Kidney (tissue), 14 donors: ENCODE measurements around the gene RBBP8. TPM values are rescaled to one million over a fixed set of nuclear protein-coding genes. Genes with fewer than 3 reads are reported as not detected.
A peak's percentile ranks its signal among the peaks of the same experiment; 100 is the strongest.
"Not testable (repeated sequence)": the region's sequence is repeated elsewhere in the genome, so short reads cannot be mapped to it uniquely, and the experiment has no call there.

Experiments used
- DNase-seq, 5 donors: peaks; one replicate each; pipeline ENCODE4 v3.0.0-alpha.2; 2013 to 2020
- FAIRE-seq: peaks from 2 replicates; lab custom pipeline; 2012; peaks lifted over from hg19 to GRCh38; lab: Jason Lieb, UNC
- H3K27ac ChIP-seq, 2 donors: one replicate each; pipeline ENCODE4 v1.7.0; 2013; ENCODE audit warnings: low read depth in 2 of 2, low read length in 2 of 2, inconsistent platforms in 1 of 2
- H3K27me3 ChIP-seq: one replicate; pipeline ENCODE4 v1.7.1; 2013; ENCODE audit warnings: low read length, inconsistent platforms; ENCODE audit not compliant: control insufficient read depth, insufficient read depth
- H3K36me3 ChIP-seq, 3 donors: one replicate each; pipeline versions ENCODE4 v1.7.0 to v1.7.1; 2013; ENCODE audit warnings: low read length in 3 of 3, control low read depth in 1 of 3, inconsistent platforms in 1 of 3; ENCODE audit not compliant: insufficient read depth in 3 of 3, control insufficient read depth in 2 of 3
- H3K4me1 ChIP-seq, 3 donors: one replicate each; pipeline versions ENCODE4 v1.7.0 to v1.7.1; 2013; ENCODE audit warnings: low read length in 3 of 3, inconsistent platforms in 1 of 3, low read depth in 1 of 3; ENCODE audit not compliant: control insufficient read depth in 2 of 3, insufficient read depth in 2 of 3
- H3K4me3 ChIP-seq, 3 donors: one replicate each; pipeline versions ENCODE4 v1.7.0 to v1.8.1; 2013; ENCODE audit warnings: low read length in 3 of 3, control low read depth in 1 of 3, inconsistent platforms in 1 of 3
- H3K9ac ChIP-seq, 3 donors: one replicate each; pipeline versions ENCODE4 v1.7.0 to v1.7.1; 2013; ENCODE audit warnings: low read length in 3 of 3, control low read depth in 1 of 3, inconsistent platforms in 1 of 3
- H3K9me3 ChIP-seq, 3 donors: one replicate each; pipeline versions ENCODE4 v1.7.0 to v1.7.1; 2013; ENCODE audit warnings: low read length in 3 of 3, control low read depth in 1 of 3, inconsistent platforms in 1 of 3; ENCODE audit not compliant: control insufficient read depth in 2 of 3, insufficient read depth in 1 of 3
- CTCF ChIP-seq: IDR thresholded peaks from 3 replicates; pipeline ENCODE4 v1.5.1; 2012; ENCODE audit warnings: mild to moderate bottlenecking, moderate library complexity, borderline replicate concordance; ENCODE audit not compliant: insufficient read depth; ENCODE audit errors: extremely low read depth
- intact Hi-C: fragments of 100-400 bp; cut with DNase I; formaldehyde crosslinking; loops from one replicate; pipeline ENCODE4 v1.11.1; 2022
- polyA plus RNA-seq: library from polyadenylated mRNA; stranded (reverse); fragments of 350-450 nt; fragmentation: Illumina TruSeq; extraction: RNeasy Lipid Tissue Mini Kit (QIAGEN cat#74804); gene quantifications from one replicate; pipeline ENCODE4 v1.2.3, GENCODE V29; 2014; ENCODE audit warnings: low read depth, low replicate concordance; ENCODE audit not compliant: insufficient read depth
- total RNA-seq: library from RNA; stranded (reverse); fragmentation: NEBNext Ultra II Directional; extraction: Animal tissue kit (Norgen Biotek cat#: 25700); gene quantifications from one replicate; pipeline ENCODE4 v1.2.1, GENCODE V29; 2021
- donor health status: control.
- donor health status: control.
- donor health status: control.
- donor health status: control.
- donor health status: control.
- donor health status: DM: yes; HTN: yes; CAD: no.
- donor health status: Normal renal cell carcinoma (clear cell type).

RBBP8 gene
- total and polyA plus RNA-seq, 2 donors from 2014 or later: 45.8 to 166 TPM

- Histone ChIP-seq H3K9me3 (no peaks in the 10 kb centered on the region), H3K4me3 (no peak overlapping the region), H3K27me3 (no peaks in the 10 kb centered on the region), H3K27ac (no peak overlapping the region), H3K9ac (no peak overlapping the region), H3K36me3 (no peaks in the 10 kb centered on the region), H3K4me1 (peaks cover 0 to 3% (median 0%) of the 10 kb centered on the region in 3 donors)
- intact Hi-C loops: no loop called here
- FAIRE-seq (no peak), DNase-seq (no peak)
- TF ChIP-seq CTCF: no peak
Observed at GRCh38 chr18:22899421-22899820, 33.7 kb upstream of the RBBP8 start.

- Histone ChIP-seq H3K4me3 (no peak overlapping the region), H3K9me3 (no peaks in the 10 kb centered on the region), H3K4me1 (peaks cover 0 to 3% (median 0%) of the 10 kb centered on the region in 3 donors), H3K36me3 (no peaks in the 10 kb centered on the region), H3K9ac (no peak overlapping the region), H3K27ac (no peak overlapping the region), H3K27me3 (no peaks in the 10 kb centered on the region)
- no peak for TF ChIP-seq CTCF
- FAIRE-seq (no peak), DNase-seq (peak in 1 of 5 donors; percentile 64)
- intact Hi-C loops: no loop called here
Observed at GRCh38 chr18:22900558-22901238, 32.4 kb upstream of the RBBP8 start.

- Histone ChIP-seq H3K36me3 (no peaks in the 10 kb centered on the region), H3K9ac (no peak overlapping the region), H3K27ac (no peak overlapping the region), H3K4me1 (peaks cover 0 to 3% (median 0%) of the 10 kb centered on the region in 3 donors), H3K4me3 (no peak overlapping the region), H3K27me3 (no peaks in the 10 kb centered on the region), H3K9me3 (no peaks in the 10 kb centered on the region)
- FAIRE-seq (no peak), DNase-seq (no peak)
- intact Hi-C loops: no loop called here
- TF ChIP-seq CTCF: no peak
Observed at GRCh38 chr18:22902093-22902492, 31.0 kb upstream of the RBBP8 start.

GRCh38 chr18:22903248-22903647, 29.9 kb upstream of the RBBP8 start:
- intact Hi-C loops, H3K27ac ChIP-seq, DNase-seq, H3K4me1 ChIP-seq, H3K9me3 ChIP-seq, H3K27me3 ChIP-seq, H3K9ac ChIP-seq, H3K36me3 ChIP-seq, H3K4me3 ChIP-seq, FAIRE-seq: not testable (repeated sequence)
